Panc1 (cell line): Measurements from ENCODE around the gene DFFB.

Experiments used
- POLR2AphosphoS5 ChIP-seq: IDR thresholded peaks from 2 replicates; pipeline ENCODE4 v1.6.1; 2012; ENCODE audit warnings: mild to moderate bottlenecking, low read depth, low read length, moderate library complexity
- TCF7L2 ChIP-seq: IDR thresholded peaks from 2 replicates; pipeline ENCODE4 v1.6.1; 2011; ENCODE audit warnings: mild to moderate bottlenecking, low read depth, low read length, inconsistent platforms
- TF ChIP-seq, protein P1 (sequence below): fragments of 450-650 bp; IDR thresholded peaks from 2 replicates; pipeline ENCODE4 v1.5.1; 2017; ENCODE audit warnings: mild to moderate bottlenecking
- TF ChIP-seq, protein P2 (sequence below), 2 experiments: IDR thresholded peaks; 2 replicates each; pipeline ENCODE4 v1.6.1; 2011 to 2012; ENCODE audit warnings: low read depth in 2 of 2, control low read depth in 1 of 2, low read length in 1 of 2, mild to moderate bottlenecking in 1 of 2, moderate library complexity in 1 of 2; ENCODE audit not compliant: insufficient read depth in 1 of 2

DNA sequence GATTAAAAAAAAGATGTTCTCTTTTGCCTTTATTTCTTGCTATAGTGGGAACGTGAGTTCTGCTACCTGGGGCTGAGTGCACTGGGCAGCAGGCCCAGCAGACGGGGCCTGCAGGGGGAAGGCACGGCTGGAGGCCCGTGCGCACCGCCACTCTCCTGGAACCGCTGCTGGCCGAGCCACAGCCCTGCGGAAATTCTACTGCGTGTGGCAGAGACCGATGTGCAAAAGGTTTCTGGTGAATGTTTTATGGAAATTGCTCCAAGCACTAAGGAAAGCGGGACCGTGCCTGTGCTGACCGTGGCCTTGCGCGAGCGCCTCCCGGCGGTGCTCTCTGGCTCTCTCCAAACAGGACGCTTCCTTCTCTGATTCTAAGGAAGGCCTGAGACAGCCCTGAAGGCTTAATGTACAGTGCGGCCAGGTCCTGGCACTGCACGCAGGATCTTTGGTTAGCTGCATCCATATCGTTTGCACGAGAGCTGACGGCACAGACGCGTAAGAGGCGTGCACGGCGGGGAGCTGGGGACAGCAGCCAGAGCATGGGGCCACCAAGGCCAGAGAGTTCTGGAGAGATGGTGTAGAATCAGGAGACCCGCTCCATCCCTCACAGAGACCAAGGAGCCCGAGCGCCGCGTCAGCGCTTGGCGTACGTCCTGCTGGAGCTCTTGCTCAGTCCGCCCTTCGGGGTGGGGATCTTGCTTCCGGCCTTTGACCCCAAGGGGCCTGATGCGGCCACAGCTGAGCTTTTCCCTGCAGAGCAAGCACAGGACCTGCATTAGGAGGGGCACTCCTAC, 42.3 kb upstream of the DFFB start:
- TF ChIP-seq, protein P1, sequence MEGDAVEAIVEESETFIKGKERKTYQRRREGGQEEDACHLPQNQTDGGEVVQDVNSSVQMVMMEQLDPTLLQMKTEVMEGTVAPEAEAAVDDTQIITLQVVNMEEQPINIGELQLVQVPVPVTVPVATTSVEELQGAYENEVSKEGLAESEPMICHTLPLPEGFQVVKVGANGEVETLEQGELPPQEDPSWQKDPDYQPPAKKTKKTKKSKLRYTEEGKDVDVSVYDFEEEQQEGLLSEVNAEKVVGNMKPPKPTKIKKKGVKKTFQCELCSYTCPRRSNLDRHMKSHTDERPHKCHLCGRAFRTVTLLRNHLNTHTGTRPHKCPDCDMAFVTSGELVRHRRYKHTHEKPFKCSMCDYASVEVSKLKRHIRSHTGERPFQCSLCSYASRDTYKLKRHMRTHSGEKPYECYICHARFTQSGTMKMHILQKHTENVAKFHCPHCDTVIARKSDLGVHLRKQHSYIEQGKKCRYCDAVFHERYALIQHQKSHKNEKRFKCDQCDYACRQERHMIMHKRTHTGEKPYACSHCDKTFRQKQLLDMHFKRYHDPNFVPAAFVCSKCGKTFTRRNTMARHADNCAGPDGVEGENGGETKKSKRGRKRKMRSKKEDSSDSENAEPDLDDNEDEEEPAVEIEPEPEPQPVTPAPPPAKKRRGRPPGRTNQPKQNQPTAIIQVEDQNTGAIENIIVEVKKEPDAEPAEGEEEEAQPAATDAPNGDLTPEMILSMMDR, result no peak
- TF ChIP-seq POLR2AphosphoS5, result no peak
- TF ChIP-seq, protein P2, sequence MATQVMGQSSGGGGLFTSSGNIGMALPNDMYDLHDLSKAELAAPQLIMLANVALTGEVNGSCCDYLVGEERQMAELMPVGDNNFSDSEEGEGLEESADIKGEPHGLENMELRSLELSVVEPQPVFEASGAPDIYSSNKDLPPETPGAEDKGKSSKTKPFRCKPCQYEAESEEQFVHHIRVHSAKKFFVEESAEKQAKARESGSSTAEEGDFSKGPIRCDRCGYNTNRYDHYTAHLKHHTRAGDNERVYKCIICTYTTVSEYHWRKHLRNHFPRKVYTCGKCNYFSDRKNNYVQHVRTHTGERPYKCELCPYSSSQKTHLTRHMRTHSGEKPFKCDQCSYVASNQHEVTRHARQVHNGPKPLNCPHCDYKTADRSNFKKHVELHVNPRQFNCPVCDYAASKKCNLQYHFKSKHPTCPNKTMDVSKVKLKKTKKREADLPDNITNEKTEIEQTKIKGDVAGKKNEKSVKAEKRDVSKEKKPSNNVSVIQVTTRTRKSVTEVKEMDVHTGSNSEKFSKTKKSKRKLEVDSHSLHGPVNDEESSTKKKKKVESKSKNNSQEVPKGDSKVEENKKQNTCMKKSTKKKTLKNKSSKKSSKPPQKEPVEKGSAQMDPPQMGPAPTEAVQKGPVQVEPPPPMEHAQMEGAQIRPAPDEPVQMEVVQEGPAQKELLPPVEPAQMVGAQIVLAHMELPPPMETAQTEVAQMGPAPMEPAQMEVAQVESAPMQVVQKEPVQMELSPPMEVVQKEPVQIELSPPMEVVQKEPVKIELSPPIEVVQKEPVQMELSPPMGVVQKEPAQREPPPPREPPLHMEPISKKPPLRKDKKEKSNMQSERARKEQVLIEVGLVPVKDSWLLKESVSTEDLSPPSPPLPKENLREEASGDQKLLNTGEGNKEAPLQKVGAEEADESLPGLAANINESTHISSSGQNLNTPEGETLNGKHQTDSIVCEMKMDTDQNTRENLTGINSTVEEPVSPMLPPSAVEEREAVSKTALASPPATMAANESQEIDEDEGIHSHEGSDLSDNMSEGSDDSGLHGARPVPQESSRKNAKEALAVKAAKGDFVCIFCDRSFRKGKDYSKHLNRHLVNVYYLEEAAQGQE (IDR thresholded peaks at IDR 0.05; ENCODE audit: insufficient read depth in 1 of 2, low read depth in 2 of 2, low read length in 1 of 2), result no peak
- TF ChIP-seq TCF7L2, result no peak
